ENCODE data around the gene BTG1.
A peak's percentile ranks its signal among the peaks of the same experiment; 100 is the strongest.

BTG1 gene

GRCh38 chr12:92193063-92193462 lies 47.4 kb upstream of the BTG1 start:
- Histone ChIP-seq H3K4me3 (ENCODE audit: low read length, poor library complexity, severe bottlenecking) (no peak overlapping the region), H3K4me1 (ENCODE audit: insufficient read depth, low read length, poor library complexity, severe bottlenecking) (peaks cover 2% of the 10 kb centered on the region), H3K27me3 (ENCODE audit: insufficient read depth, low read length, poor library complexity, severe bottlenecking) (no peaks in the 10 kb centered on the region), H4K20me1 (ENCODE audit: insufficient read depth, low read length, poor library complexity, severe bottlenecking) (no peaks in the 10 kb centered on the region), H3F3A (ENCODE audit: low read depth) (no peaks in the 10 kb centered on the region), H3K4me2 (ENCODE audit: low read depth, low read length, poor library complexity, severe bottlenecking) (no peak overlapping the region), H3K36me3 (ENCODE audit: insufficient read depth, low read length) (no peaks in the 10 kb centered on the region), H3K9ac (ENCODE audit: low read depth, low read length, poor library complexity, severe bottlenecking) (no peak overlapping the region), H2AFZ (ENCODE audit: low read length) (no peak overlapping the region), H3K9me3 (ENCODE audit: insufficient read depth, low read depth, low read length) (no peaks in the 10 kb centered on the region), H3K9me2 (replicated peaks; ENCODE audit: low read depth, low read length) (no peaks in the 10 kb centered on the region), H3K79me2 (ENCODE audit: insufficient read depth, low read length) (no peaks in the 10 kb centered on the region)
- TF ChIP-seq EZH2phosphoT487 (IDR thresholded peaks at IDR 0.05; ENCODE audit: borderline replicate concordance) = no peak
- no peak for TF ChIP-seq CTCF (conservative IDR thresholded peaks at IDR 0.05; ENCODE audit: low read length)

- Histone ChIP-seq H4K20me1 (ENCODE audit: insufficient read depth, low read length, poor library complexity, severe bottlenecking) (no peaks in the 10 kb centered on the region), H3K36me3 (ENCODE audit: insufficient read depth, low read length) (no peaks in the 10 kb centered on the region), H3F3A (ENCODE audit: low read depth) (no peaks in the 10 kb centered on the region), H3K9me3 (ENCODE audit: insufficient read depth, low read depth, low read length) (no peaks in the 10 kb centered on the region), H3K4me3 (ENCODE audit: low read length, poor library complexity, severe bottlenecking) (no peak overlapping the region), H3K4me1 (ENCODE audit: insufficient read depth, low read length, poor library complexity, severe bottlenecking) (peaks cover 2% of the 10 kb centered on the region), H2AFZ (ENCODE audit: low read length) (peak overlapping the region; percentile 17; the same call in 1 of the 2 replicates), H3K9me2 (replicated peaks; ENCODE audit: low read depth, low read length) (no peaks in the 10 kb centered on the region), H3K27me3 (ENCODE audit: insufficient read depth, low read length, poor library complexity, severe bottlenecking) (no peaks in the 10 kb centered on the region), H3K9ac (ENCODE audit: low read depth, low read length, poor library complexity, severe bottlenecking) (no peak overlapping the region), H3K79me2 (ENCODE audit: insufficient read depth, low read length) (no peaks in the 10 kb centered on the region), H3K4me2 (ENCODE audit: low read depth, low read length, poor library complexity, severe bottlenecking) (no peak overlapping the region)
- TF ChIP-seq EZH2phosphoT487 (IDR thresholded peaks at IDR 0.05; ENCODE audit: borderline replicate concordance) (no peak), CTCF (conservative IDR thresholded peaks at IDR 0.05; ENCODE audit: low read length) (no peak)
These were observed 46.7 kb upstream of the BTG1 start for GRCh38 chr12:92192360-92192759.

GRCh38 chr12:92191061-92191460 lies 45.4 kb upstream of the BTG1 start:
- Histone ChIP-seq H3K27me3 (ENCODE audit: insufficient read depth, low read length, poor library complexity, severe bottlenecking) (no peaks in the 10 kb centered on the region), H3K9me3 (ENCODE audit: insufficient read depth, low read depth, low read length) (no peaks in the 10 kb centered on the region), H3K4me3 (ENCODE audit: low read length, poor library complexity, severe bottlenecking) (no peak overlapping the region), H4K20me1 (ENCODE audit: insufficient read depth, low read length, poor library complexity, severe bottlenecking) (no peaks in the 10 kb centered on the region), H3F3A (ENCODE audit: low read depth) (no peaks in the 10 kb centered on the region), H2AFZ (ENCODE audit: low read length) (no peak overlapping the region), H3K4me1 (ENCODE audit: insufficient read depth, low read length, poor library complexity, severe bottlenecking) (peaks cover 14% of the 10 kb centered on the region), H3K79me2 (ENCODE audit: insufficient read depth, low read length) (no peaks in the 10 kb centered on the region), H3K9ac (ENCODE audit: low read depth, low read length, poor library complexity, severe bottlenecking) (no peak overlapping the region), H3K9me2 (replicated peaks; ENCODE audit: low read depth, low read length) (no peaks in the 10 kb centered on the region), H3K4me2 (ENCODE audit: low read depth, low read length, poor library complexity, severe bottlenecking) (no peak overlapping the region), H3K36me3 (ENCODE audit: insufficient read depth, low read length) (no peaks in the 10 kb centered on the region)
- no peak for TF ChIP-seq EZH2phosphoT487 (IDR thresholded peaks at IDR 0.05; ENCODE audit: borderline replicate concordance)

GRCh38 chr12:92188517-92189188 lies 43.0 kb upstream of the BTG1 start:
- TF ChIP-seq EZH2phosphoT487 (IDR thresholded peaks at IDR 0.05; ENCODE audit: borderline replicate concordance) (no peak), CTCF (conservative IDR thresholded peaks at IDR 0.05; ENCODE audit: low read length) (no peak)
- no peaks in the 10 kb centered on the region for H3K27me3 ChIP-seq (ENCODE audit: insufficient read depth, low read length, poor library complexity, severe bottlenecking)
- no peak overlapping the region for H3K4me3 ChIP-seq (ENCODE audit: low read length, poor library complexity, severe bottlenecking)
- no peaks in the 10 kb centered on the region for H3F3A ChIP-seq (ENCODE audit: low read depth)
- H3K9me2 ChIP-seq (replicated peaks; ENCODE audit: low read depth, low read length) = no peaks in the 10 kb centered on the region
- H2AFZ ChIP-seq (ENCODE audit: low read length) = no peak overlapping the region
- no peaks in the 10 kb centered on the region for H3K79me2 ChIP-seq (ENCODE audit: insufficient read depth, low read length)
- no peak overlapping the region for H3K9ac ChIP-seq (ENCODE audit: low read depth, low read length, poor library complexity, severe bottlenecking)
- H3K36me3 ChIP-seq (ENCODE audit: insufficient read depth, low read length) = no peaks in the 10 kb centered on the region
- no peaks in the 10 kb centered on the region for H4K20me1 ChIP-seq (ENCODE audit: insufficient read depth, low read length, poor library complexity, severe bottlenecking)
- H3K4me1 ChIP-seq (ENCODE audit: insufficient read depth, low read length, poor library complexity, severe bottlenecking) = peaks cover 33% of the 10 kb centered on the region
- no peak overlapping the region for H3K4me2 ChIP-seq (ENCODE audit: low read depth, low read length, poor library complexity, severe bottlenecking)
- no peaks in the 10 kb centered on the region for H3K9me3 ChIP-seq (ENCODE audit: insufficient read depth, low read depth, low read length)

Measured in Loucy (cell line).